ENCODE data around the gene GJA3. TPM values are rescaled to one million over a fixed set of nuclear protein-coding genes. Genes with fewer than 3 reads are reported as not detected.

Gene GJA3
- total and polyA plus RNA-seq, 2 of the 8 experiments (the other 6 are each of a cell fraction or from before 2014, with no cell fraction given): 0.12 to 0.60 TPM

DNA sequence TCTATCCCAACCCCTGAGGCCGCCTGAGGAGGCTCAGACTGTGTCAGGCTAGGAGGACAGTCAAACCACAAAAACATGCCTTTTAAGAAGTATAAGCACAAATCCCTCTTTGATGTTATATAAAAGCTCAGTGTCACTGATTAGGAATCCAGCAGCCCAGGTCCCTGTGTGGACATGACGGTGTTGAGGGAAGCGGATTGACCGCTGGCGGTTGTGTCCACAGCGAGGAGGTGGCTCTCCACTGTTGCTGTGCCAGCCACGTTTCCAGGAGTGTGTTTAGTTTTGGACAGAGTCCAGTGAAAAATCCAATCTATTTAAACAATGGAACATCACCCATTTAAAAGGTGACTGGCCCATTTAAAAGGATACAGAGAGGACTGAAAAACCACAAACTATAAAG, 7.5 kb upstream of the GJA3 start:
- H2BK12ac ChIP-seq (ENCODE audit: low read depth, low read length): no peak overlapping the region
- H2BK5ac ChIP-seq (ENCODE audit: low read depth, low read length): no peak overlapping the region
- H3K27me3 ChIP-seq (replicated peaks in 1 of 4; ENCODE audit: control insufficient read depth in 3 of 4, extremely low read depth in 1 of 4, insufficient read depth in 3 of 4, low read length in 3 of 4): no peaks in the 10 kb centered on the region
- H3K4me1 ChIP-seq (replicated peaks in 1 of 4; ENCODE audit: control insufficient read depth in 3 of 4, insufficient read depth in 4 of 4, low read length in 3 of 4): no peaks in the 10 kb centered on the region
- CTCF ChIA-PET (ENCODE audit: partially characterized antibody): interaction anchor here (0.8 to 1.0 kb wide), 2 partner anchors 19 to 41 kb away, joined by 3 to 5 read pairs; no protein-coding TSS in a partner anchor
- H3K36me3 ChIP-seq (ENCODE audit: control insufficient read depth in 2 of 4, insufficient read depth in 4 of 4, low read length in 3 of 4): no peaks in the 10 kb centered on the region
- H4K20me1 ChIP-seq (replicated peaks in 1 of 2; ENCODE audit: control insufficient read depth in 1 of 2, insufficient read depth in 2 of 2, low read length in 2 of 2): no peaks in the 10 kb centered on the region
- no peak overlapping the region for H3K4me3 ChIP-seq (ENCODE audit: extremely low read depth in 1 of 4, insufficient read depth in 2 of 4, low read depth in 3 of 4, low read length in 4 of 4)
- no peak overlapping the region for H3K9ac ChIP-seq (replicated peaks in 1 of 4; ENCODE audit: extremely low read depth in 1 of 4, low read depth in 3 of 4, low read length in 3 of 4)
- no peak overlapping the region for H3K4me2 ChIP-seq (ENCODE audit: insufficient read depth in 1 of 2, low read depth in 2 of 2, low read length in 2 of 2)
- no peak overlapping the region for H4K91ac ChIP-seq (replicated peaks; ENCODE audit: insufficient read length, low read length)
- no peak overlapping the region for H4K8ac ChIP-seq (ENCODE audit: extremely low read depth, insufficient read depth, low read length)
- no peak overlapping the region for H3K56ac ChIP-seq (replicated peaks; ENCODE audit: insufficient read length, low read depth, low read length)
- POLR2A ChIA-PET (ENCODE audit: partially characterized antibody): no interaction called here
- H2AFZ ChIP-seq (ENCODE audit: low read length): no peak overlapping the region
- no peak overlapping the region for H2AK5ac ChIP-seq (ENCODE audit: low read depth, low read length)
- DNase-seq (ENCODE audit: low read depth in 1 of 2, low spot score in 2 of 2): no peak
- no peaks in the 10 kb centered on the region for H3K79me2 ChIP-seq (ENCODE audit: control insufficient read depth in 1 of 2, insufficient read depth in 2 of 2, low read length in 2 of 2)
- H3K4ac ChIP-seq (replicated peaks; ENCODE audit: insufficient read length, low read depth, low read length): no peak overlapping the region
- no peak overlapping the region for H3K23ac ChIP-seq (ENCODE audit: insufficient read length)
- no peak overlapping the region for H3K27ac ChIP-seq (ENCODE audit: low read depth, low read length)
- no peaks in the 10 kb centered on the region for H3K79me1 ChIP-seq (ENCODE audit: low read depth, low read length)
- H2BK20ac ChIP-seq (ENCODE audit: low read length): no peak overlapping the region
- no peak overlapping the region for H4K5ac ChIP-seq (ENCODE audit: insufficient read length, low read depth, low read length)
- no peak overlapping the region for H2BK15ac ChIP-seq (ENCODE audit: low read length)
- no peaks in the 10 kb centered on the region for H3K23me2 ChIP-seq (ENCODE audit: low read depth, low read length)
- WGBS, 2 experiments (ENCODE audit: extremely low coverage in 1 of 2, insufficient coverage in 1 of 2, insufficient read length in 1 of 2, insufficient replicate concordance in 2 of 2, low coverage in 1 of 2, low lambda C conversion rate in 2 of 2, missing lambda C conversion rate in 1 of 2): 90% methylated on average over 7 of the region's 7 CpGs; no CpG with 5 or more reads in 1 of the 2 experiments
- FAIRE-seq: no peak
- H3K9me3 ChIP-seq (ENCODE audit: insufficient read depth in 2 of 2, low read depth in 1 of 2, low read length in 1 of 2): no peaks in the 10 kb centered on the region
- no peak overlapping the region for H3K14ac ChIP-seq (ENCODE audit: insufficient read length)
- H2BK120ac ChIP-seq (replicated peaks; ENCODE audit: low read depth, low read length): no peak overlapping the region
- H3K18ac ChIP-seq (ENCODE audit: extremely low read depth, low read length): no peak overlapping the region
- TF ChIP-seq RXRA (IDR thresholded peaks at IDR 0.05; ENCODE audit: insufficient read depth, low read depth, low read length) (no peak), ASH2L (IDR thresholded peaks at IDR 0.05; ENCODE audit: low read length) (no peak), KDM4A (IDR thresholded peaks at IDR 0.05; ENCODE audit: low read depth, low read length, severe bottlenecking) (no peak), TBP (IDR thresholded peaks at IDR 0.05; ENCODE audit: low read depth, low read length) (no peak), POLR2AphosphoS5 (IDR thresholded peaks at IDR 0.05; ENCODE audit: low read depth, low read length) (no peak), PHF8 (conservative IDR thresholded peaks at IDR 0.05; ENCODE audit: low read depth, low read length) (no peak), SIN3A (conservative IDR thresholded peaks at IDR 0.05 in 1 of 2, IDR thresholded peaks at IDR 0.05 in 1 of 2; ENCODE audit: low read depth in 1 of 2, low read length in 2 of 2) (no peak), POU5F1 (IDR thresholded peaks at IDR 0.05; ENCODE audit: low read depth, low read length) (no peak), HDAC2 (IDR thresholded peaks at IDR 0.05; ENCODE audit: borderline replicate concordance in 1 of 2, low read depth in 2 of 2, low read length in 2 of 2) (no peak)
- TF ChIP-seq, protein P1, sequence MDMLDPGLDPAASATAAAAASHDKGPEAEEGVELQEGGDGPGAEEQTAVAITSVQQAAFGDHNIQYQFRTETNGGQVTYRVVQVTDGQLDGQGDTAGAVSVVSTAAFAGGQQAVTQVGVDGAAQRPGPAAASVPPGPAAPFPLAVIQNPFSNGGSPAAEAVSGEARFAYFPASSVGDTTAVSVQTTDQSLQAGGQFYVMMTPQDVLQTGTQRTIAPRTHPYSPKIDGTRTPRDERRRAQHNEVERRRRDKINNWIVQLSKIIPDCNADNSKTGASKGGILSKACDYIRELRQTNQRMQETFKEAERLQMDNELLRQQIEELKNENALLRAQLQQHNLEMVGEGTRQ (IDR thresholded peaks at IDR 0.05; ENCODE audit: low read length): no peak
